GM20000 (cell line): ENCODE measurements around the gene DAPK3.
A peak's percentile ranks its signal among the peaks of the same experiment; 100 is the strongest.

Experiments used
- DNase-seq: peaks from one replicate; pipeline ENCODE4 v3.0.0; 2012; ENCODE audit warnings: low spot score
- CTCF ChIP-seq: IDR thresholded peaks from 2 replicates; pipeline ENCODE4 v1.5.1; 2012; ENCODE audit warnings: mild to moderate bottlenecking, control low read depth; ENCODE audit errors: extremely low read depth, missing control alignments

Gene DAPK3

GRCh38 chr19:3970808-3971598 lies at the start of gene DAPK3:
TSS of gene DAPK3 (minus strand) at chr19:3971099. CDS start at chr19:3969735, 1,364 bp downstream.
- TF ChIP-seq CTCF: no peak
- peak; percentile 99 for DNase-seq

GRCh38 chr19:4019578-4019977 lies 48.7 kb upstream of the DAPK3 start:
- DNase-seq: no peak
- no peak for TF ChIP-seq CTCF

GRCh38 chr19:4018775-4019504 lies 48.0 kb upstream of the DAPK3 start:
- no peak for DNase-seq
- no peak for TF ChIP-seq CTCF

- DNase-seq: no peak
- TF ChIP-seq CTCF: no peak
Observed at GRCh38 chr19:4018140-4018613, 47.3 kb upstream of the DAPK3 start.

- TF ChIP-seq CTCF: no peak
- DNase-seq: no peak
Observed at GRCh38 chr19:4016903-4017638, 46.2 kb upstream of the DAPK3 start.

- TF ChIP-seq CTCF: no peak
- no peak for DNase-seq
Observed at GRCh38 chr19:4016486-4016885, 45.6 kb upstream of the DAPK3 start.
